Hypothalamus (tissue), 51 donors: ENCODE results near the gene BIRC6.
A peak's percentile ranks its signal among the peaks of the same experiment; 100 is the strongest.
"Not testable (repeated sequence)": the region's sequence is repeated elsewhere in the genome, so short reads cannot be mapped to it uniquely, and the experiment has no call there.

Source experiments
- DNase-seq, 51 donors: peaks; one replicate each; lab custom pipeline; 2025; lab: John Stamatoyannopoulos, UW

The BIRC6 gene, protein sequence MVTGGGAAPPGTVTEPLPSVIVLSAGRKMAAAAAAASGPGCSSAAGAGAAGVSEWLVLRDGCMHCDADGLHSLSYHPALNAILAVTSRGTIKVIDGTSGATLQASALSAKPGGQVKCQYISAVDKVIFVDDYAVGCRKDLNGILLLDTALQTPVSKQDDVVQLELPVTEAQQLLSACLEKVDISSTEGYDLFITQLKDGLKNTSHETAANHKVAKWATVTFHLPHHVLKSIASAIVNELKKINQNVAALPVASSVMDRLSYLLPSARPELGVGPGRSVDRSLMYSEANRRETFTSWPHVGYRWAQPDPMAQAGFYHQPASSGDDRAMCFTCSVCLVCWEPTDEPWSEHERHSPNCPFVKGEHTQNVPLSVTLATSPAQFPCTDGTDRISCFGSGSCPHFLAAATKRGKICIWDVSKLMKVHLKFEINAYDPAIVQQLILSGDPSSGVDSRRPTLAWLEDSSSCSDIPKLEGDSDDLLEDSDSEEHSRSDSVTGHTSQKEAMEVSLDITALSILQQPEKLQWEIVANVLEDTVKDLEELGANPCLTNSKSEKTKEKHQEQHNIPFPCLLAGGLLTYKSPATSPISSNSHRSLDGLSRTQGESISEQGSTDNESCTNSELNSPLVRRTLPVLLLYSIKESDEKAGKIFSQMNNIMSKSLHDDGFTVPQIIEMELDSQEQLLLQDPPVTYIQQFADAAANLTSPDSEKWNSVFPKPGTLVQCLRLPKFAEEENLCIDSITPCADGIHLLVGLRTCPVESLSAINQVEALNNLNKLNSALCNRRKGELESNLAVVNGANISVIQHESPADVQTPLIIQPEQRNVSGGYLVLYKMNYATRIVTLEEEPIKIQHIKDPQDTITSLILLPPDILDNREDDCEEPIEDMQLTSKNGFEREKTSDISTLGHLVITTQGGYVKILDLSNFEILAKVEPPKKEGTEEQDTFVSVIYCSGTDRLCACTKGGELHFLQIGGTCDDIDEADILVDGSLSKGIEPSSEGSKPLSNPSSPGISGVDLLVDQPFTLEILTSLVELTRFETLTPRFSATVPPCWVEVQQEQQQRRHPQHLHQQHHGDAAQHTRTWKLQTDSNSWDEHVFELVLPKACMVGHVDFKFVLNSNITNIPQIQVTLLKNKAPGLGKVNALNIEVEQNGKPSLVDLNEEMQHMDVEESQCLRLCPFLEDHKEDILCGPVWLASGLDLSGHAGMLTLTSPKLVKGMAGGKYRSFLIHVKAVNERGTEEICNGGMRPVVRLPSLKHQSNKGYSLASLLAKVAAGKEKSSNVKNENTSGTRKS (N-terminal part only)

DNA sequence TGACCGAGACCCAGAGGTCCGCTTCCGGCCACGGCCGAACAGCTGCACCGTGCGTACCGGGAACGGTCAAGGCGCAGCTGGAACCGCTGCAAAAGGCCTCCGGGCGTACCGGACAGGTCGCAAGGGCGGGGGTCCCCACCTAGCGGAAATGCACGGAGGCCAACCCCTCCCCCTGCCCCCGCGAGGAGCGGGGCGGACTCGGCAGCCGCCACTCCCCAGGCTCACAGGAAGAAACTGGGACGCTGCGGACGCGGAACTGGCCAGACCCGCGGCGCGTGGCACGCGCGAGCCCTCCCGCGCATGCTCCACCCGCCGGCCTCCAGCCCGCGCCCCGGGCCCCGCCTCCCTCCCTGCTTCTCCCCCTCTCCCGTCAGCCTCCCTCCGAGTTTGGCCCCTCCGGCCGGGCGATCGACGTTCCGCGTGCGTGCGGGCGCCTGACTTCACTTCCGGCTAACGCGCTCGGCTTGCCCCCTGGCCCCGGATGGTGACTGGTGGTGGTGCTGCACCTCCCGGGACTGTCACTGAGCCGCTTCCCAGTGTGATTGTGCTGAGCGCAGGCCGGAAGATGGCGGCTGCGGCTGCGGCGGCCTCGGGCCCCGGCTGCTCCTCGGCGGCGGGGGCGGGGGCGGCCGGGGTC is at the start of gene BIRC6:
TSS of gene BIRC6 (plus strand) at position 343 of the 637 bp plus-strand sequence. CDS start at position 482, 139 bp downstream.
- peak; percentile 78 to 99 (median 98) for DNase-seq

GRCh38 chr2:32310577-32310976 is 46.2 kb upstream of the BIRC6 start:
- DNase-seq = no peak

GRCh38 chr2:32314886-32315285 is 41.9 kb upstream of the BIRC6 start:
- no peak for DNase-seq

- DNase-seq = not testable (repeated sequence)
These were observed 28.1 kb upstream of the BIRC6 start for GRCh38 chr2:32328679-32329078.

DNA sequence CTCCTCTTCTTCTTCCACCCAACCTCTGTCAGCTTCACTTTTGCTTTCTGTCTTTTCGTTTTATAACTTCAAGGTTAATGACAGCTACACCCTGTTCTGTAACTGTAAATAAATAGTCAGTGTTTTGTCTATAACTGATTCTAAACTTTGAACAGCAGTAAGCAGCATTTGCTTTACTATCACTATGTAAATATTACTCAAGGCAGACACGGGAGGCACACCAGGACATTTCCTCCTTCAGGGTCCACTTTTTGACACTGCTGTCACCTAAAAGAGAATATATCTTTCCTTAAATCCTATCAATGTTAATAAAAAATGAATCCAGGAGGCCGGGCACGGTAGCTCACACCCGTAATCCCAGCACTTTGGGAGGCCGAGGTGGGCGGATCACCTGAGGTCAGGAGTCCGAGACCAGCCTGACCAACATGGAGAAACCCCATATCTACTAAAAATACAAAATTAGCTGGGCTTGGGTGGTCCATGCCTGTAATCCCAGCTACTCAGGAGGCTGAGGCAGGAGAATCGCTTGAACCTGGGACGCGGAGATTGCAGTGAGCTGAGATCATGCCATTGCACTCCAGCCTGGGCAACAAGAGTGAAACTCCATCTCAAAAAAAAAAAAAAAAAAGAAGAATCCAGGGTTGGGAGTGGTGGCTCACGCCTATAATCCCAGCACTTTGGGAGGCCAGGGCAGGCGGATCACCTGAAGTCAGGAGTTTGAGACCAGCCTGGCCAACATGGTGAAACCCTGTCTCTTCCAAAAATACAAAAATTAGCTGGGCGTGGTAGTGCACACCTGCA is 27.4 kb upstream of the BIRC6 start:
- not testable (repeated sequence) for DNase-seq

DNA sequence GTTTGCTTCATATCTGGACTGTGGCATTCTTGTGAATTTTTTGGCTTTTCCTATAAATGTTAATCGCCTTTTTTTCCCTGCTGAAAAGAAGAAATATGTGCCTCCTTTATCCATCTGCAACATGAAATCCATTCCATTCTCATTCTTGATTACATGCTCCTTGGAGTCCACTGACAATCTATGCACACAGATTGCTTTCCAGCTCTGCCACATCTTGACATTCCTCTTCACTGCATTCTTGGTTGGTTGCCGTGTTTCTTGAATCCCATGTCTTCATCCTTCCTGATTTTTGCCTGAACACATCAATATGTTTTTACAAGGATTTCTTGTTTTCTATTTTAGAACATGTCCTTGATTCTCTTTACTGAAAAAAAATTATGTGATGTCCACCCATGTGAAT is 26.7 kb upstream of the BIRC6 start:
- DNase-seq = no peak

GRCh38 chr2:32342801-32343200 is 14.0 kb upstream of the BIRC6 start:
- DNase-seq = peak in 2 of 51 donors; percentile 0 to 1

- DNase-seq = not testable (repeated sequence)
These were observed 6.0 kb upstream of the BIRC6 start for GRCh38 chr2:32350797-32351196.

GRCh38 chr2:32355976-32356680 is 695 bp upstream of the BIRC6 start:
- peak in 1 of 51 donors; percentile 30 for DNase-seq

GRCh38 chr2:32357318-32358110 is 691 bp downstream of the BIRC6 start:
- peak in 35 of 51 donors; percentile 11 to 61 (median 34) for DNase-seq

DNA sequence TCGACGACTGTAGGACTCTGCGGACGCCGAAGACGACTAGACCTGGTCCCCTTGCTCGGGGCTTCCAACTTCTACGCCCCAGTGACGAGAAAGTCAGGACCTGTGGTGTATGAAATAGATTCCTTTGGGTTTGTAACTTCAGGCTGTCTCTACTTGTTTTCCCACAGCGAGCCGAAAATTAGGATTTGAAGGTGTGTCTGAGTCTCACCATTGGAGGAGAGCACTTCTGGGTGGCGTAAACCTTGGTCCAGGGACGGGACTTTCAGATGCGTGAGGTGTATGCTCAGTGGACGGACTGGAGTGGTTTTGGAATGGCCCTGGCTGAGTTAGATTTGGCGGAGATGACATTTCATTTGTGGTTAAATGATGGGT is 1.3 kb downstream of the BIRC6 start:
- no peak for DNase-seq

DNA sequence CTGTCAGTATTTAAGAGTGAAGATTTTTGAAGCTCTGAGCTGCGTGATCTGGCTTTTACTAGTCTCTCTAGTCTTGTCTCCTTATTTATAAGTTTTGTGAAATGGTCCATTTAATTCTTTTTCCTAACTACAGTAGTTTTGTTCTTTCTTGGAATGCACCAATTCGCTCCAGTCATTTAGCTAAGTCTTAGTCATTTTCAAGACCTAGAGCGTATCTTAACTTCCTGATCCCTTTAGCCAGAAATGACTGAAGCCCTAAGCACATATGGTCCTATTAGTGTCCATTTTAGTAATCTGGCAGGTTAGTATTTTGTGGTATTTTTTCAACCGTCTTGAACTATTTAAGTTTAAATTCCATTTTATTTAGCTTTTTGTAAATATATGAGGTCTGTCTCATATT is 3.6 kb downstream of the BIRC6 start:
- DNase-seq = no peak

GRCh38 chr2:32362997-32363396 is 6.2 kb downstream of the BIRC6 start:
- DNase-seq = not testable (repeated sequence)

DNA sequence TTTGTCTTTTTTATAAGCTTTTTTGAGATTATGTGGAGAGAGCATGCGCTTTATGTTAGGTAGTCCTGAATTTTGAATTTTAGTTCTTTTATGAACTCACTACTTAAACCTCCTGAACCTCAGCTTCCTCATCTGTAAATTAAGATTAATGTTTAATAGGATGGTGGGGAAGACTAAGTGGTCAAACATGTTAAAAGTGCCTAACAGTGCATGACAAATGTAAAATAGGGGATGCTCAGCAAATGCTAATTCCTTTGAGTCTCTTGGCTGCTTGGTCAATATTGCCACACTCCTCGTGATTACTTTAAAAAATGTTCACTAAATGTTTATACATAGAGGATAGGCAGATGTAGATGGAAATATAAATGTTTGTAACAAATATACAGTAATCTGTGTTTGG is 6.8 kb downstream of the BIRC6 start:
- DNase-seq = no peak

GRCh38 chr2:32364290-32364689 is 7.5 kb downstream of the BIRC6 start:
- DNase-seq = not testable (repeated sequence)

DNA sequence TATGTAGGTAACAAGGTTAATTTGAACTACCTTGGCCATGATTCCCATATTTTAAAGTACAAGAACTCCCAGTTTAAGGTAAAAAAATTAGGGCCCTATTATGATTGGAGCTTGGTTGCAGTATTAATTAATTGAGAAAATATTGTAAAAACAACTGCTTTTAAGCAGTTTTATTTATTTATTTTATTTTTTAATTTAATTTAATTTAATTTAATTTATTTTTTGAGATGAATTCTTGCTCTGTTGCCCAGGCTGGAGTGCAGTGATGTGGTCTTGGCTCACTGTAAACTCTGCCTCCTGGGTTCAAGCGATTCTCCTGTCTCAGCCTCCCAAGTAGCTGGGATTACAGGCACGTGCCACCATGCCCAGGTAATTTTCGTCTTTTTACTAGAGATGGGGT is 8.9 kb downstream of the BIRC6 start:
- DNase-seq = not testable (repeated sequence)

DNA sequence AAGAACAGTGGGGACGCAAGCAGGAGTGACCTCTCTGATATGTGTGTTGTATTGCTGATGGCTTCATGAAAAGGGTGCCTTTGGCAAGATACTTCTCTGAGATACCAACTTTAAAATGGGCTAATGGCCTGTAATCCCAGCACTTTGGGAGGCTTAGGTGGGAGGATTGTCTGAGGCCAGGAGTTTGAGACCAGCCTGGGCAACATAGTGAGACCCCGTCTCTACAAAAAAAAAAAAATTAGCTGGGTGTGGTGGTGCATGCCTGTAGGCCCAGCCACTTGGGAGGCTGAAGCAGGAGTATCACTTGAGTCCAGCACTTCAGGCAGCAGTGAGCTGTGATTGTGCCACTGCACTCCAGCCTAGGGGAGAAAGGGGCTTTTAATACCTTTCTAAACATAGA is 9.8 kb downstream of the BIRC6 start:
- DNase-seq = no peak

- DNase-seq = no peak
These were observed 12.4 kb downstream of the BIRC6 start for GRCh38 chr2:32369222-32369621.
